MM.1S (cell line): Measurements from ENCODE around the gene ADTRP.
"Not testable (repeated sequence)": the region's sequence is repeated elsewhere in the genome, so short reads cannot be mapped to it uniquely, and the experiment has no call there.

Experiments used
- DNase-seq: peaks from one replicate; pipeline ENCODE4 v3.0.0-alpha.2; 2015
- H2AFZ ChIP-seq: fragments of 300-600 bp; sonication (generic); 2 replicates; pipeline ENCODE4 v1.6.0; 2016; ENCODE audit warnings: antibody characterized with exemption, low read length
- H3F3A ChIP-seq: fragments of 300-600 bp; sonication (generic); 2 replicates; pipeline ENCODE4 v1.6.1; 2016; ENCODE audit warnings: mild to moderate bottlenecking, antibody characterized with exemption, low read length, moderate library complexity, mixed read lengths; ENCODE audit not compliant: insufficient read depth
- H3K27ac ChIP-seq: fragments of 300-600 bp; sonication (generic); 2 replicates; pipeline ENCODE4 v1.5.1; 2016; ENCODE audit warnings: mild to moderate bottlenecking, low read length
- H3K27me3 ChIP-seq: fragments of 300-600 bp; sonication (generic); replicated peaks from 2 replicates; pipeline ENCODE4 v1.6.0; 2016; ENCODE audit warnings: low read length; ENCODE audit not compliant: insufficient read depth
- H3K36me3 ChIP-seq: fragments of 300-600 bp; sonication (generic); replicated peaks from 2 replicates; pipeline ENCODE4 v1.6.1; 2016; ENCODE audit warnings: mild to moderate bottlenecking, low read length, mixed read lengths; ENCODE audit not compliant: insufficient read depth
- H3K4me1 ChIP-seq: fragments of 300-600 bp; sonication (generic); 2 replicates; pipeline ENCODE4 v1.6.1; 2016; ENCODE audit warnings: low read length, mixed read lengths
- H3K4me2 ChIP-seq: fragments of 300-600 bp; sonication (generic); 2 replicates; pipeline ENCODE4 v1.6.0; 2016; ENCODE audit warnings: low read depth, low read length
- H3K4me3 ChIP-seq: fragments of 300-600 bp; sonication (generic); 2 replicates; pipeline ENCODE4 v1.5.1; 2016; ENCODE audit warnings: low read length, mixed read lengths
- H3K79me2 ChIP-seq: fragments of 300-600 bp; sonication (generic); 2 replicates; pipeline ENCODE4 v1.6.1; 2016; ENCODE audit warnings: mixed run types, low read length, mixed read lengths
- H3K9ac ChIP-seq: fragments of 300-600 bp; sonication (generic); 2 replicates; pipeline ENCODE4 v1.6.1; 2016; ENCODE audit warnings: low read length, mixed read lengths
- H3K9me2 ChIP-seq: fragments of 300-600 bp; sonication (generic); replicated peaks from 2 replicates; pipeline ENCODE4 v1.6.1; 2016; ENCODE audit warnings: mild to moderate bottlenecking, low read length, mixed read lengths; ENCODE audit not compliant: insufficient read depth
- H3K9me3 ChIP-seq: fragments of 300-600 bp; sonication (generic); replicated peaks from 2 replicates; pipeline ENCODE4 v1.6.1; 2016; ENCODE audit warnings: mild to moderate bottlenecking, low read length, mixed read lengths; ENCODE audit not compliant: insufficient read depth
- H4K20me1 ChIP-seq: fragments of 300-600 bp; sonication (generic); 2 replicates; pipeline ENCODE4 v1.6.1; 2016; ENCODE audit warnings: mild to moderate bottlenecking, low read length, moderate library complexity, mixed read lengths; ENCODE audit not compliant: insufficient read depth
- CTCF ChIP-seq: fragments of 300-600 bp; sonication (generic); IDR thresholded peaks from 2 replicates; pipeline ENCODE4 v1.5.1; 2016; ENCODE audit warnings: antibody characterized with exemption, low read length, mixed read lengths
- EZH2 ChIP-seq: fragments of 300-600 bp; sonication (generic); optimal IDR thresholded peaks from 2 replicates; pipeline ENCODE3; 2017; ENCODE audit warnings: low read depth, mild to moderate bottlenecking, antibody characterized with exemption, low read length, mixed read lengths
- EZH2phosphoT487 ChIP-seq: fragments of 300-600 bp; sonication (generic); IDR thresholded peaks from 2 replicates; pipeline ENCODE4 v1.6.1; 2018; ENCODE audit warnings: antibody characterized with exemption, low read length

The ADTRP gene

GRCh38 chr6:11804701-11805100, 26.1 kb upstream of the ADTRP start:
- H3F3A ChIP-seq = no peaks in the 10 kb centered on the region
- no peak for DNase-seq
- no peaks in the 10 kb centered on the region for H3K27me3 ChIP-seq
- no peaks in the 10 kb centered on the region for H3K79me2 ChIP-seq
- no peaks in the 10 kb centered on the region for H3K9me2 ChIP-seq
- H3K4me1 ChIP-seq = no peaks in the 10 kb centered on the region
- no peak overlapping the region for H3K4me3 ChIP-seq
- H3K36me3 ChIP-seq = no peaks in the 10 kb centered on the region
- TF ChIP-seq EZH2phosphoT487 (no peak), CTCF (no peak), EZH2 (no peak)
- no peak overlapping the region for H3K9ac ChIP-seq
- H2AFZ ChIP-seq = no peak overlapping the region
- no peaks in the 10 kb centered on the region for H3K9me3 ChIP-seq
- H3K27ac ChIP-seq = no peak overlapping the region
- H4K20me1 ChIP-seq = no peaks in the 10 kb centered on the region
- H3K4me2 ChIP-seq = no peak overlapping the region

GRCh38 chr6:11804135-11804534, 25.5 kb upstream of the ADTRP start:
- Histone ChIP-seq H3K9me3 (no peaks in the 10 kb centered on the region), H3F3A (no peaks in the 10 kb centered on the region), H3K4me3 (no peak overlapping the region), H2AFZ (no peak overlapping the region), H3K36me3 (no peaks in the 10 kb centered on the region), H3K27me3 (no peaks in the 10 kb centered on the region), H3K4me2 (no peak overlapping the region), H3K4me1 (no peaks in the 10 kb centered on the region), H3K9ac (no peak overlapping the region), H3K27ac (no peak overlapping the region), H3K79me2 (no peaks in the 10 kb centered on the region), H3K9me2 (no peaks in the 10 kb centered on the region), H4K20me1 (no peaks in the 10 kb centered on the region)
- DNase-seq = no peak
- TF ChIP-seq EZH2 (no peak), EZH2phosphoT487 (no peak)

- no peaks in the 10 kb centered on the region for H3K36me3 ChIP-seq
- H3K4me1 ChIP-seq = no peaks in the 10 kb centered on the region
- DNase-seq = no peak
- H3F3A ChIP-seq = no peaks in the 10 kb centered on the region
- no peaks in the 10 kb centered on the region for H3K9me3 ChIP-seq
- no peaks in the 10 kb centered on the region for H3K79me2 ChIP-seq
- no peak overlapping the region for H2AFZ ChIP-seq
- H4K20me1 ChIP-seq = no peaks in the 10 kb centered on the region
- H3K27ac ChIP-seq = no peak overlapping the region
- no peaks in the 10 kb centered on the region for H3K9me2 ChIP-seq
- H3K27me3 ChIP-seq = no peaks in the 10 kb centered on the region
- H3K4me2 ChIP-seq = no peak overlapping the region
- TF ChIP-seq CTCF (no peak), EZH2phosphoT487 (no peak), EZH2 (no peak)
- H3K4me3 ChIP-seq = no peak overlapping the region
- no peak overlapping the region for H3K9ac ChIP-seq
Observed at GRCh38 chr6:11803591-11803971, 25.0 kb upstream of the ADTRP start.

GRCh38 chr6:11802886-11803590, 24.4 kb upstream of the ADTRP start:
- no peaks in the 10 kb centered on the region for H3K9me3 ChIP-seq
- H3K9ac ChIP-seq = no peak overlapping the region
- no peak overlapping the region for H3K4me3 ChIP-seq
- no peak overlapping the region for H3K4me2 ChIP-seq
- H2AFZ ChIP-seq = no peak overlapping the region
- no peak overlapping the region for H3K27ac ChIP-seq
- H3F3A ChIP-seq = no peaks in the 10 kb centered on the region
- no peaks in the 10 kb centered on the region for H3K79me2 ChIP-seq
- H3K9me2 ChIP-seq = no peaks in the 10 kb centered on the region
- no peak for DNase-seq
- no peaks in the 10 kb centered on the region for H3K36me3 ChIP-seq
- H4K20me1 ChIP-seq = no peaks in the 10 kb centered on the region
- H3K27me3 ChIP-seq = no peaks in the 10 kb centered on the region
- TF ChIP-seq EZH2 = no peak
- TF ChIP-seq EZH2phosphoT487 = no peak
- no peaks in the 10 kb centered on the region for H3K4me1 ChIP-seq

GRCh38 chr6:11800531-11800930, 21.9 kb upstream of the ADTRP start:
- not testable (repeated sequence) for H3K4me1 ChIP-seq, H3K27ac ChIP-seq, H3K4me2 ChIP-seq, H3F3A ChIP-seq, H3K27me3 ChIP-seq, H3K9me3 ChIP-seq, H3K36me3 ChIP-seq, DNase-seq, H4K20me1 ChIP-seq, H3K79me2 ChIP-seq, H2AFZ ChIP-seq, H3K9me2 ChIP-seq, H3K4me3 ChIP-seq, H3K9ac ChIP-seq
